Stomach (tissue), 4 donors: ENCODE results near the gene WDR20.

Experiments used
- CTCF ChIP-seq, 7 experiments: fragments of 450-650 bp in 4 of 7; fragments of 200-600 bp in 3 of 7; sonication (generic) in 3 of 7; IDR thresholded peaks; one replicate each; pipeline ENCODE4 v1.5.1; 2016 to 2019; ENCODE audit warnings: antibody characterized with exemption in 7 of 7, control low read depth in 2 of 7, mild to moderate bottlenecking in 1 of 7
- EP300 ChIP-seq: sonication (generic); formaldehyde crosslinking; IDR thresholded peaks from one replicate; pipeline ENCODE4 v1.6.1; 2017; ENCODE audit warnings: antibody characterized with exemption
- POLR2AphosphoS5 ChIP-seq, 3 donors: sonication (generic); formaldehyde crosslinking; IDR thresholded peaks; one replicate each; pipeline ENCODE4 v1.6.1; 2016; ENCODE audit warnings: antibody characterized with exemption in 3 of 3

- TF ChIP-seq CTCF (IDR thresholded peaks at IDR 0.05) (no peak), EP300 (no peak), POLR2AphosphoS5 (IDR thresholded peaks at IDR 0.05) (no peak)
Observed at GRCh38 chr14:102215071-102215470, 75.4 kb downstream of the WDR20 start.
